Glutamatergic neuron (in vitro differentiated cells): ENCODE data around the gene CLIC6. TPM values are rescaled to one million over a fixed set of nuclear protein-coding genes. Genes with fewer than 3 reads are reported as not detected.
A peak's percentile ranks its signal among the peaks of the same experiment; 100 is the strongest.

ENCODE experiments used
- DNase-seq: peaks from one replicate; pipeline ENCODE4 v3.0.0; 2022
- H3K27ac Mint-ChIP-seq: one replicate; pipeline ENCODE4 v1.8.0; 2020; ENCODE audit warnings: mild to moderate bottlenecking, mixed read lengths, inconsistent platforms; ENCODE audit not compliant: unreplicated experiment
- H3K27me3 Mint-ChIP-seq: one replicate; pipeline ENCODE4 v1.8.0; 2020; ENCODE audit warnings: mild to moderate bottlenecking, moderate library complexity, mixed read lengths, inconsistent platforms; ENCODE audit not compliant: unreplicated experiment
- H3K36me3 Mint-ChIP-seq: one replicate; pipeline ENCODE4 v1.8.0; 2020; ENCODE audit warnings: mild to moderate bottlenecking, mixed read lengths, inconsistent platforms; ENCODE audit not compliant: unreplicated experiment
- H3K4me1 Mint-ChIP-seq: one replicate; pipeline ENCODE4 v1.8.0; 2020; ENCODE audit warnings: mild to moderate bottlenecking, low read depth, mixed read lengths, inconsistent platforms; ENCODE audit not compliant: unreplicated experiment
- H3K4me3 Mint-ChIP-seq: one replicate; pipeline ENCODE4 v1.8.0; 2020; ENCODE audit warnings: mild to moderate bottlenecking, mixed read lengths, inconsistent platforms; ENCODE audit not compliant: unreplicated experiment
- H3K9me3 Mint-ChIP-seq: one replicate; pipeline ENCODE4 v1.8.0; 2020; ENCODE audit warnings: mild to moderate bottlenecking, moderate library complexity, mixed read lengths, inconsistent platforms; ENCODE audit not compliant: unreplicated experiment
- CTCF ChIP-seq: fragments of 200-600 bp; sonication (generic); IDR thresholded peaks from one replicate; pipeline ENCODE4 v1.5.0; 2021; ENCODE audit not compliant: partially characterized antibody, unreplicated experiment
- long read RNA-seq: library from polyadenylated mRNA; unstranded; transcript quantifications from one replicate; pipeline ENCODE4 v2.0.0, GENCODE V29; 2020; ENCODE audit not compliant: unreplicated experiment
- total RNA-seq: library from RNA; stranded (reverse); fragmentation: NEBNext Ultra II Directional; extraction: Animal tissue kit (Norgen Biotek cat#: 25700); gene quantifications from one replicate; pipeline ENCODE4 v1.2.1, GENCODE V29; 2021; ENCODE audit not compliant: unreplicated experiment

Gene CLIC6
- 0.17 TPM for total RNA-seq
- long read RNA-seq, result 0 reads

- H3K27me3 Mint-ChIP-seq, result peaks cover 22% of the 10 kb centered on the region
- no peak for TF ChIP-seq CTCF
- H3K36me3 Mint-ChIP-seq, result peaks cover 5% of the 10 kb centered on the region
- peaks cover 10% of the 10 kb centered on the region for H3K9me3 Mint-ChIP-seq
- DNase-seq, result peak; percentile 30
- no peaks in the 10 kb centered on the region for H3K4me1 Mint-ChIP-seq
- peak within 1 kb of the TSS; percentile 70 for H3K4me3 Mint-ChIP-seq
- H3K27ac Mint-ChIP-seq, result no peak within 1 kb of the TSS
These were observed at the start of gene CLIC6 for GRCh38 chr21:34668803-34669148. TSS of gene CLIC6 (plus strand) at chr21:34668994. CDS start at chr21:34669389, 395 bp downstream.

- H3K9me3 Mint-ChIP-seq, result peaks cover 3% of the 10 kb centered on the region
- DNase-seq, result no peak
- H3K4me3 Mint-ChIP-seq, result no peak overlapping the region
- no peak for TF ChIP-seq CTCF
- no peak overlapping the region for H3K27ac Mint-ChIP-seq
- H3K36me3 Mint-ChIP-seq, result peaks cover 6% of the 10 kb centered on the region
- H3K27me3 Mint-ChIP-seq, result no peaks in the 10 kb centered on the region
- peaks cover 14% of the 10 kb centered on the region for H3K4me1 Mint-ChIP-seq
These were observed 48.7 kb upstream of the CLIC6 start for GRCh38 chr21:34619841-34620665.

GRCh38 chr21:34621434-34622350 is 47.1 kb upstream of the CLIC6 start:
- H3K27ac Mint-ChIP-seq, result no peak overlapping the region
- peaks cover 14% of the 10 kb centered on the region for H3K4me1 Mint-ChIP-seq
- no peaks in the 10 kb centered on the region for H3K9me3 Mint-ChIP-seq
- H3K36me3 Mint-ChIP-seq, result peaks cover 6% of the 10 kb centered on the region
- DNase-seq, result no peak
- peaks cover 2% of the 10 kb centered on the region for H3K27me3 Mint-ChIP-seq
- no peak overlapping the region for H3K4me3 Mint-ChIP-seq
- TF ChIP-seq CTCF, result no peak

- H3K4me3 Mint-ChIP-seq, result no peak overlapping the region
- no peaks in the 10 kb centered on the region for H3K9me3 Mint-ChIP-seq
- DNase-seq, result no peak
- TF ChIP-seq CTCF, result no peak
- H3K27ac Mint-ChIP-seq, result no peak overlapping the region
- H3K27me3 Mint-ChIP-seq, result peaks cover 5% of the 10 kb centered on the region
- H3K36me3 Mint-ChIP-seq, result peaks cover 6% of the 10 kb centered on the region
- H3K4me1 Mint-ChIP-seq, result peaks cover 14% of the 10 kb centered on the region
These were observed 45.3 kb upstream of the CLIC6 start for GRCh38 chr21:34623516-34623915.
